GM19240 (cell line): ENCODE measurements around the gene PLCL2.

ENCODE experiments used
- DNase-seq: peaks from one replicate; pipeline ENCODE4 v3.0.0; 2011; ENCODE audit warnings: low spot score; ENCODE audit not compliant: insufficient read length

Gene PLCL2

GRCh38 chr3:16913264-16913580, 28.5 kb downstream of the PLCL2 start:
- no peak for DNase-seq

- DNase-seq, result no peak
Observed at GRCh38 chr3:16916840-16917239, 32.1 kb downstream of the PLCL2 start.

- no peak for DNase-seq
Observed at GRCh38 chr3:16917256-16917935, 32.6 kb downstream of the PLCL2 start.

GRCh38 chr3:16917980-16918682, 33.4 kb downstream of the PLCL2 start:
- DNase-seq, result no peak

- no peak for DNase-seq
Observed at GRCh38 chr3:16918683-16919025, 33.9 kb downstream of the PLCL2 start.

GRCh38 chr3:16923112-16923511, 38.4 kb downstream of the PLCL2 start:
- DNase-seq, result no peak

- DNase-seq, result no peak
Observed at GRCh38 chr3:16927485-16927884, 42.7 kb downstream of the PLCL2 start.

- no peak for DNase-seq
Observed at GRCh38 chr3:16928386-16929132, 43.8 kb downstream of the PLCL2 start.

- no peak for DNase-seq
Observed at GRCh38 chr3:16929311-16929710, 44.6 kb downstream of the PLCL2 start.

- no peak for DNase-seq
Observed at GRCh38 chr3:16932877-16933276, 48.1 kb downstream of the PLCL2 start.

- no peak for DNase-seq
Observed at GRCh38 chr3:16935781-16936180, 51.0 kb downstream of the PLCL2 start.

- no peak for DNase-seq
Observed at GRCh38 chr3:16936233-16936632, 51.5 kb downstream of the PLCL2 start.

GRCh38 chr3:16936676-16937230, 52.0 kb downstream of the PLCL2 start:
- DNase-seq, result no peak

GRCh38 chr3:16937326-16937845, 52.6 kb downstream of the PLCL2 start:
- no peak for DNase-seq

- no peak for DNase-seq
Observed at GRCh38 chr3:16940769-16941700, 56.3 kb downstream of the PLCL2 start.

GRCh38 chr3:16942955-16943354, 58.2 kb downstream of the PLCL2 start:
- no peak for DNase-seq

- DNase-seq, result no peak
Observed at GRCh38 chr3:16943857-16944256, 59.1 kb downstream of the PLCL2 start.

- DNase-seq, result no peak
Observed at GRCh38 chr3:16944356-16944755, 59.6 kb downstream of the PLCL2 start.

GRCh38 chr3:16945330-16945729, 60.6 kb downstream of the PLCL2 start:
- DNase-seq, result no peak

GRCh38 chr3:16950282-16950681, 65.5 kb downstream of the PLCL2 start:
- DNase-seq, result no peak

- DNase-seq, result no peak
Observed at GRCh38 chr3:16950845-16951244, 66.1 kb downstream of the PLCL2 start.
